Stomach (tissue), 4 donors: ENCODE measurements around the gene KIAA2012.

Source experiments
- CTCF ChIP-seq, 7 experiments: fragments of 450-650 bp in 4 of 7; fragments of 200-600 bp in 3 of 7; sonication (generic) in 3 of 7; IDR thresholded peaks; one replicate each; pipeline ENCODE4 v1.5.1; 2016 to 2019; ENCODE audit warnings: antibody characterized with exemption in 7 of 7, control low read depth in 2 of 7, mild to moderate bottlenecking in 1 of 7
- POLR2A ChIP-seq, 4 donors: fragments of 450-650 bp; IDR thresholded peaks; one replicate each; pipeline ENCODE4 v1.6.1; 2016; ENCODE audit warnings: antibody characterized with exemption in 4 of 4, control low read depth in 2 of 4, mild to moderate bottlenecking in 1 of 4, moderate library complexity in 1 of 4
- POLR2AphosphoS5 ChIP-seq, 3 donors: sonication (generic); formaldehyde crosslinking; IDR thresholded peaks; one replicate each; pipeline ENCODE4 v1.6.1; 2016; ENCODE audit warnings: antibody characterized with exemption in 3 of 3

GRCh38 chr2:202042444-202042843 is 30.6 kb upstream of the KIAA2012 start:
- TF ChIP-seq CTCF (IDR thresholded peaks at IDR 0.05) (no peak), POLR2AphosphoS5 (IDR thresholded peaks at IDR 0.05) (no peak), POLR2A (IDR thresholded peaks at IDR 0.05) (no peak)
